HL-60 (cell line): ENCODE data around the gene TMEM26.

Source experiments
- DNase-seq, 2 experiments: peaks; one replicate each; pipeline ENCODE4 v3.0.0-alpha.2; 2010 to 2020; ENCODE audit warnings: low read depth in 1 of 2, low spot score in 1 of 2
- H3K27ac ChIP-seq: fragments of 250-450 bp; sonication (Bioruptor Pico); replicated peaks from 2 replicates; pipeline ENCODE4 v1.5.1; 2020; ENCODE audit warnings: mild to moderate bottlenecking, moderate library complexity
- H3K27me3 ChIP-seq: fragments of 250-450 bp; sonication (Bioruptor Pico); 2 replicates; pipeline ENCODE4 v1.5.1; 2021; ENCODE audit warnings: mild to moderate bottlenecking, moderate library complexity; ENCODE audit not compliant: insufficient read depth, poor library complexity, severe bottlenecking
- H3K4me3 ChIP-seq: replicated peaks from 2 replicates; pipeline ENCODE4 v1.5.1; 2011; ENCODE audit warnings: mild to moderate bottlenecking, control low read depth, low read length; ENCODE audit not compliant: insufficient read depth
- GABPA ChIP-seq: IDR thresholded peaks from 2 replicates; pipeline ENCODE4 v1.6.1; 2012; ENCODE audit warnings: low read depth
- POLR2AphosphoS5 ChIP-seq: IDR thresholded peaks from 2 replicates; pipeline ENCODE4 v1.6.1; 2012; ENCODE audit warnings: low read depth
- SPI1 ChIP-seq: IDR thresholded peaks from 2 replicates; pipeline ENCODE4 v1.6.1; 2012; ENCODE audit warnings: low read depth, mild to moderate bottlenecking, borderline replicate concordance
- TF ChIP-seq, protein P1 (sequence below): IDR thresholded peaks from one replicate; pipeline ENCODE4 v1.5.1; 2011; ENCODE audit warnings: low read length, control low read depth, inconsistent platforms; ENCODE audit not compliant: insufficient read depth
- TF ChIP-seq, protein P2 (sequence below): IDR thresholded peaks from 2 replicates; pipeline ENCODE4 v1.6.1; 2012; ENCODE audit warnings: low read depth; ENCODE audit not compliant: insufficient replicate concordance

The TMEM26 gene

DNA sequence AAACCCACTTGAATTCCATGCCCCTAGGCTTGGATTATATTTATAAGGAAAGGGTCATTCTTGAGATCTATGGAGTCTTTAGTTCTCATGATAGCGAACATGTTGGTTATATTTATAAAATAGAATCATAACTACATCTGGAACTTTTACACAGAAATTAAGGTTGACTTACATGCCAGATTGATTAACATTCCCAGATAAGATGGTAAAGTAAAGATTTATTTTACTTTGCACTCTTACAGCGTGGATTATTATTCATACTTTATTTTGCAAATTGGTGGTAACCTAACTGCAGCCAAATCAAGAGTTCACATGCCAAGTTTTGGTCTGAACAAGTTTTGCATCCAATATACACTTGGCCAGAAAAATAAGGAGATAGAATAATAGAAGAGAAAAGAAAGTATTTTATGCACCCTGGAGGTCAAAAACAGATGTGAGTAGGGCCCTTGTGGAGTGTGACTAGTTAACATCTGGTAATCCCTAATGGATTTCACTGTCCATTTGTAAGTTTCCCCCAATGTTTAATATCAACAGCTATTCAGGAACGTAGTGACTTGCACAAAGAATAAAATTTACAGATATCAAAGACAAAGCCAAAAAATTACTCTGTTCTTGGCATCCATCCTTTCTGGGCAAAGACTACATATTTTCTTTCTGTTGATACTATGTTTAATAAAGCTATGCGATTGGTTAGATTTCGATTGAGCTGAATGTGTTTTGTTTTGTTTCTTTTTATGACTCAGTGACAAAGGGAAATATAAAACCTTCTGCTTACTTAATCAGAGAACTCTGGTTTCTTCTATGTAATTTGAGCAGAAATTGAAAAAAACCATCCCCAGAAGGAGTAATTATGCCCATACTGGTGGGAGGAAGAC is 10.1 kb upstream of the TMEM26 start:
- no peaks in the 10 kb centered on the region for H3K27me3 ChIP-seq
- H3K4me3 ChIP-seq: no peak overlapping the region
- TF ChIP-seq, protein P1, sequence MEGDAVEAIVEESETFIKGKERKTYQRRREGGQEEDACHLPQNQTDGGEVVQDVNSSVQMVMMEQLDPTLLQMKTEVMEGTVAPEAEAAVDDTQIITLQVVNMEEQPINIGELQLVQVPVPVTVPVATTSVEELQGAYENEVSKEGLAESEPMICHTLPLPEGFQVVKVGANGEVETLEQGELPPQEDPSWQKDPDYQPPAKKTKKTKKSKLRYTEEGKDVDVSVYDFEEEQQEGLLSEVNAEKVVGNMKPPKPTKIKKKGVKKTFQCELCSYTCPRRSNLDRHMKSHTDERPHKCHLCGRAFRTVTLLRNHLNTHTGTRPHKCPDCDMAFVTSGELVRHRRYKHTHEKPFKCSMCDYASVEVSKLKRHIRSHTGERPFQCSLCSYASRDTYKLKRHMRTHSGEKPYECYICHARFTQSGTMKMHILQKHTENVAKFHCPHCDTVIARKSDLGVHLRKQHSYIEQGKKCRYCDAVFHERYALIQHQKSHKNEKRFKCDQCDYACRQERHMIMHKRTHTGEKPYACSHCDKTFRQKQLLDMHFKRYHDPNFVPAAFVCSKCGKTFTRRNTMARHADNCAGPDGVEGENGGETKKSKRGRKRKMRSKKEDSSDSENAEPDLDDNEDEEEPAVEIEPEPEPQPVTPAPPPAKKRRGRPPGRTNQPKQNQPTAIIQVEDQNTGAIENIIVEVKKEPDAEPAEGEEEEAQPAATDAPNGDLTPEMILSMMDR: no peak
- no peak for TF ChIP-seq POLR2AphosphoS5
- TF ChIP-seq, protein P2, sequence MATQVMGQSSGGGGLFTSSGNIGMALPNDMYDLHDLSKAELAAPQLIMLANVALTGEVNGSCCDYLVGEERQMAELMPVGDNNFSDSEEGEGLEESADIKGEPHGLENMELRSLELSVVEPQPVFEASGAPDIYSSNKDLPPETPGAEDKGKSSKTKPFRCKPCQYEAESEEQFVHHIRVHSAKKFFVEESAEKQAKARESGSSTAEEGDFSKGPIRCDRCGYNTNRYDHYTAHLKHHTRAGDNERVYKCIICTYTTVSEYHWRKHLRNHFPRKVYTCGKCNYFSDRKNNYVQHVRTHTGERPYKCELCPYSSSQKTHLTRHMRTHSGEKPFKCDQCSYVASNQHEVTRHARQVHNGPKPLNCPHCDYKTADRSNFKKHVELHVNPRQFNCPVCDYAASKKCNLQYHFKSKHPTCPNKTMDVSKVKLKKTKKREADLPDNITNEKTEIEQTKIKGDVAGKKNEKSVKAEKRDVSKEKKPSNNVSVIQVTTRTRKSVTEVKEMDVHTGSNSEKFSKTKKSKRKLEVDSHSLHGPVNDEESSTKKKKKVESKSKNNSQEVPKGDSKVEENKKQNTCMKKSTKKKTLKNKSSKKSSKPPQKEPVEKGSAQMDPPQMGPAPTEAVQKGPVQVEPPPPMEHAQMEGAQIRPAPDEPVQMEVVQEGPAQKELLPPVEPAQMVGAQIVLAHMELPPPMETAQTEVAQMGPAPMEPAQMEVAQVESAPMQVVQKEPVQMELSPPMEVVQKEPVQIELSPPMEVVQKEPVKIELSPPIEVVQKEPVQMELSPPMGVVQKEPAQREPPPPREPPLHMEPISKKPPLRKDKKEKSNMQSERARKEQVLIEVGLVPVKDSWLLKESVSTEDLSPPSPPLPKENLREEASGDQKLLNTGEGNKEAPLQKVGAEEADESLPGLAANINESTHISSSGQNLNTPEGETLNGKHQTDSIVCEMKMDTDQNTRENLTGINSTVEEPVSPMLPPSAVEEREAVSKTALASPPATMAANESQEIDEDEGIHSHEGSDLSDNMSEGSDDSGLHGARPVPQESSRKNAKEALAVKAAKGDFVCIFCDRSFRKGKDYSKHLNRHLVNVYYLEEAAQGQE: no peak
- no peak for TF ChIP-seq SPI1
- no peak for DNase-seq
- H3K27ac ChIP-seq: no peak overlapping the region

DNA sequence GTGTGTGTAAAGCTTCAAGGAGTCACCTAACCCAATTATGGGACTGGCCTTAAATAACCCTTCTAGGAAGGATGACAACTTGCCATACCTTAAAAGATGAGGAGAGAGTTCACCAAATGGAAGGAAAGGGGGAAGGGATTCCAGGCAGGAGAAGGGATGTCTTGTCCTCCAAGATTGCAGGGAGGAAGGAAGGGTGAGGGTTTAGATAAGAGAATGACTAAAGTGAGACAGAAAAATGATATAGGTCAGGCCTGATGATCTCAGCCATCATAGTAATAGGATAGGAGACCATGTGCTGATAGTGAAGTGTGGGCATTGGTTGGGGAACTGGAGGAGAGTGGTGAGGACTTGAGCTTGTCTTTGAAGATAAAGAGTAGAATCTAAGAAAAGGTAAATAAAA is 7.7 kb upstream of the TMEM26 start:
- DNase-seq: no peak
- Histone ChIP-seq H3K27me3 (no peaks in the 10 kb centered on the region), H3K27ac (no peak overlapping the region), H3K4me3 (no peak overlapping the region)
- no peak for TF ChIP-seq GABPA
- TF ChIP-seq, protein P2: no peak
- TF ChIP-seq POLR2AphosphoS5: no peak
- TF ChIP-seq SPI1: no peak
- TF ChIP-seq, protein P1: no peak

DNA sequence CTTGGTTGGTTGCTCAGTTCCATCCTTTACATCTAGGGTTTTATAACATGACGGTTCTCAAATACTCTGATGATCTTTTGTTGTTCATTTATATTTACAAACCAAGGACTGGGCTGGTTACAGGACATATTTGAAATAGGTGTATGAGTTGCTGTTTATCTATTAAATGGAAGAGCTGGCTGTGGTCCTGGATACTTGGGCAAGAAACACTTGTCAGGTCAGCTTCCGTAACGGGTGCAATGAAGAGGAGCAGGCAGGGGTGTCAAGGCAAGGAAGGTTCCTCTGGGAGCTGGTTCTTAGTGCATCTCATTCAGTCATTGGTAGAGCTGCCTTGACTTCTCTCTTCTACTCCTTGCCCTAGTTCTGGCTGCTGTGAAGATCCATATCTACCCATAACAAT is 4.8 kb upstream of the TMEM26 start:
- no peak for DNase-seq
- Histone ChIP-seq H3K27ac (no peak overlapping the region), H3K27me3 (peaks cover 10% of the 10 kb centered on the region), H3K4me3 (no peak overlapping the region)
- TF ChIP-seq, protein P2: no peak
- TF ChIP-seq POLR2AphosphoS5: no peak
- TF ChIP-seq, protein P1: no peak
- no peak for TF ChIP-seq GABPA
- TF ChIP-seq SPI1: no peak
